ENCODE measurements around the gene KPNA4.
"Not testable (repeated sequence)": the region's sequence is repeated elsewhere in the genome, so short reads cannot be mapped to it uniquely, and the experiment has no call there.

Gene KPNA4

DNA sequence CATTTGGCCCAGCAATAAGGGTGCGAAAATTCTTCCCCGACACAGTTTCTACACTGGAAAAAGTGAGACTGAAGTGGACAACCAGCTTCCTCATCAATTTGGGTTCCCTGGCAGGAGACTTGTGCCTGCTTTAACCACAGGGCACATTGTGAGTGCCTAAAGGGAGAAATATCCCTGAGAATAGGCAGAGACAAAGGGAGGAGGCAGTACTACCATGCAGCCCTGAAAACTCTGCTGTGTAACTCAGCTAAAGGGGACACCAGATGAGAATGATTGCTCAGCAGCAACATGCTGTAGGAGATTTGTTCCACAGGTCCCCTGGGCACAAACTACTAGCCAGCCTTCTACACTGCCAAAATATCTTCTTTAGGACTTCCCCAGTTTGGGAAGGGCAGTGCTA lies 15.6 kb upstream of the KPNA4 start:
- no peak overlapping the region for H3K27ac Mint-ChIP-seq
- H3K4me1 Mint-ChIP-seq (ENCODE audit: low read depth) = no peaks in the 10 kb centered on the region
- H3K27me3 Mint-ChIP-seq (ENCODE audit: low read depth) = peaks cover 45% of the 10 kb centered on the region
- no peak overlapping the region for H3K4me3 Mint-ChIP-seq
- no peaks in the 10 kb centered on the region for H3K36me3 Mint-ChIP-seq (ENCODE audit: low read depth)
- H3K9me3 Mint-ChIP-seq = peaks cover 8% of the 10 kb centered on the region

DNA sequence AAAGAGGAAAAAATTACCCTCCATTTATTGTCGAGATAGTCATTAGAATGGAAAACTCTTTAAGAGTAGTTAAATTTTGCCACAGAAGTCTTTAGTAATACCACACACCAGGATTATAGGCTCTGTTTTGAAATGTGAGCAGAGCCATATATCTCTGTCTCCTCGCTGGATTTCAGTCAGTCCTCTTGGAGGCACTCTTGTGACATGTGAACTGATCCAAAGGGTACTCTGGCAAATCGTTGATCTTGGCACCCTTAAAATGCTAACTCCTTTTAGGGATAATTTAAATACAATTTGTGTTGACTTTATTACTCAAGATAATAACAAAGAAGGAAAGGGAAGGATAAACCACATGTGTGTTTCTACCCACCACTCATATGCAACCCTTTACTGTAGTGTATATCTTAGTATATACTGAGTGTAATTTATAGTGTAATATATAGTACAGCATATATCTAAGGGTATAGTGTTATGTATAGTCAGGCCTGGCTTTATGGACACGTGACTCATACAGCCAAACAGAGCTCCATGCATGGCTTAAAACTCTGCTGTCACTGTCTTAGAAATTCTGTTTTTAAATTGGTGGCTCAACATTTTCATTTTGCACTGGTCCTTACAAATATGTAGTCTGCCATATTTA lies 12.3 kb upstream of the KPNA4 start:
- Mint-ChIP-seq H3K27ac (no peak overlapping the region), H3K36me3 (ENCODE audit: low read depth) (no peaks in the 10 kb centered on the region), H3K4me1 (ENCODE audit: low read depth) (no peaks in the 10 kb centered on the region), H3K9me3 (peaks cover 8% of the 10 kb centered on the region), H3K27me3 (ENCODE audit: low read depth) (peaks cover 36% of the 10 kb centered on the region), H3K4me3 (no peak overlapping the region)

DNA sequence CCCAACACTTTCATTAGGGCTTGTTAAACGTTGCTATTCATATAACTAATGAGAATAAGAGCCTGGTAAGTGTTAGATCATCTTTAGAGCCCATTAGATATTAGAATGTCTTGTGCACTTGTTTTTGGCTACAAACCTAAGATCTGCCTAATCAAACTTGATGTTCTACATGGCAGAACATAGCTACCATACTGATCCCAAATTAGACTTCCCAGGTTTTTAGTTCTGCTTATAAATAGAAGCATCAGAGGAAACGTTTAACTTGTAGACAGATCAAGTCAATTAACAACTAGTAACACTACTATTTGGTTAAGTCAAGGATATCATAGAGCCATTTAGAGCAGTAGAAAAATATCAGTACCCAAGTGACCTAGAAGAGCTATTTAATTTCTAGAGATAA lies 11.7 kb upstream of the KPNA4 start:
- H3K4me1 Mint-ChIP-seq (ENCODE audit: low read depth) = no peaks in the 10 kb centered on the region
- H3K4me3 Mint-ChIP-seq = no peak overlapping the region
- H3K27ac Mint-ChIP-seq = no peak overlapping the region
- peaks cover 32% of the 10 kb centered on the region for H3K27me3 Mint-ChIP-seq (ENCODE audit: low read depth)
- no peaks in the 10 kb centered on the region for H3K36me3 Mint-ChIP-seq (ENCODE audit: low read depth)
- H3K9me3 Mint-ChIP-seq = peaks cover 8% of the 10 kb centered on the region

DNA sequence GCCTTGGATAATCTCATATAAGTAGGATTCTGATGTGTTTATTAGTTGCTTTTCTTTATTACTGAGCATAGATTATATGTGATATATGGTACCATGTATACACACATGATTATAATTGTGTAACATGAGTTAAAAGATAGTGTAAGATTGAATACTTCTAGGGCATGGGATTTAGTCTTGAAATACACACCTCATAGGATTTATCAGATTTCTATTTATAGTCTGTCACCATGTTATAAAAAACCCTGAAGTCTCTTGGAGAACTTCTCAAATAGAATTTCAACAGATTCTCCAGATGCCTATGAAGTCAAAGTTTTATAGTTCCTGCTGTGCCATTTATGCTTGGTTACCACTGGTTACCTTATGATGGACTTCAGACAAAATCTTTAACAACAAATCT lies 11.2 kb upstream of the KPNA4 start:
- peaks cover 27% of the 10 kb centered on the region for H3K27me3 Mint-ChIP-seq (ENCODE audit: low read depth)
- H3K9me3 Mint-ChIP-seq = peaks cover 5% of the 10 kb centered on the region
- no peak overlapping the region for H3K27ac Mint-ChIP-seq
- no peaks in the 10 kb centered on the region for H3K36me3 Mint-ChIP-seq (ENCODE audit: low read depth)
- H3K4me3 Mint-ChIP-seq = no peak overlapping the region
- H3K4me1 Mint-ChIP-seq (ENCODE audit: low read depth) = no peaks in the 10 kb centered on the region

GRCh38 chr3:160575589-160575988 lies 10.2 kb upstream of the KPNA4 start:
- no peak overlapping the region for H3K4me3 Mint-ChIP-seq
- no peaks in the 10 kb centered on the region for H3K4me1 Mint-ChIP-seq (ENCODE audit: low read depth)
- no peaks in the 10 kb centered on the region for H3K36me3 Mint-ChIP-seq (ENCODE audit: low read depth)
- H3K27me3 Mint-ChIP-seq (ENCODE audit: low read depth) = peaks cover 20% of the 10 kb centered on the region
- no peaks in the 10 kb centered on the region for H3K9me3 Mint-ChIP-seq
- no peak overlapping the region for H3K27ac Mint-ChIP-seq

DNA sequence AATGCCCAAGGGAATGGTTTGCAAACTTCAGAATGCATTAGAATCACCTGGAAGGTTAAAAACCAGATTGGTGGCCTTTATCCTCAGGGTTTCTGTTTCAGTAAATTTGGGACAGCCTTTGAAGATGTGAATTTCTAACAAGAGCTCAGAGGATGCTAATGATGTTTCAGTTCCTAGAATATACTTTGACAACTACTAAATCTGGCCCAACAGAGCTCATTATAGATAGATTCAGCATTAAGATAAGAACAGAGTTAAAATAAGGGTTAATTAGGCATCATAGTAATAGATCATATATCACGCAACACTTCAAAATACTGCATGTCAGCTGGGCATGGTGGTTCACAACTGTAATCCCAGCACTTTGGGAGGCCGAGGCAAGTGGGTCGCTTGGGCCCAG lies 9.3 kb upstream of the KPNA4 start:
- Mint-ChIP-seq H3K27ac (no peak overlapping the region), H3K4me1 (ENCODE audit: low read depth) (no peaks in the 10 kb centered on the region), H3K4me3 (no peak overlapping the region)

DNA sequence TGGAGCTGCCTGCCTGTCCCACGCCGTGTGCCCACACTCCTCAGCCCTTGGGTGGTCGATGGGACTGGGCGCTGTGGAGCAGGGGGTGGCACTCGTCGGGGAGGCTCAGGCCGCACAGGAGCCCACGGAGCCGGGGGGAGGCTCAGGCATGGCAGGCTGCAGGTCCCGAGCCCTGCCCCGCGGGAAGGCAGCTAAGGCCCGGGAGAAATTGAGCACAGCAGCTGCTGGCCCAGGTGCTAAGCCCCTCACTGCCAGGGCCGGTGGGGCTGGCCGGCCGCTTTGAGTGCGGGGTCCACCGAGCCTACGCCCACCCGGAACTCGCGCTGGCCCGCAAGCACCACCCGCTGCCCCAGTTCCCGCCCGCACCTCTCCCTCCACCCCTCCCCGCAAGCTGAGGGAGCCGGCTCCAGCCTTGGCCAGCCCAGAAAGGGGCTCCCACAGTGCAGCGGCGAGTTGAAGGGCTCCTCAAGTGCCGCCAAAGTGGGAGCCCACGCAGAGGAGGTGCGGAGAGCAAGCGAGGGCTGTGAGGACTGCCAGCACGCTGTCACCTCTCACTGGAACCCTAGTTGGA lies 8.7 kb upstream of the KPNA4 start:
- H3K4me1 Mint-ChIP-seq (ENCODE audit: low read depth); H3K36me3 Mint-ChIP-seq (ENCODE audit: low read depth); H3K4me3 Mint-ChIP-seq; H3K27ac Mint-ChIP-seq; H3K9me3 Mint-ChIP-seq: not testable (repeated sequence)
- H3K27me3 Mint-ChIP-seq (ENCODE audit: low read depth) = peaks cover 17% of the 10 kb centered on the region

More for the DNA sequence above, 9.3 kb upstream of the KPNA4 start:
- H3K36me3 Mint-ChIP-seq (ENCODE audit: low read depth) = no peaks in the 10 kb centered on the region
- no peaks in the 10 kb centered on the region for H3K9me3 Mint-ChIP-seq
- H3K27me3 Mint-ChIP-seq (ENCODE audit: low read depth) = peaks cover 17% of the 10 kb centered on the region

DNA sequence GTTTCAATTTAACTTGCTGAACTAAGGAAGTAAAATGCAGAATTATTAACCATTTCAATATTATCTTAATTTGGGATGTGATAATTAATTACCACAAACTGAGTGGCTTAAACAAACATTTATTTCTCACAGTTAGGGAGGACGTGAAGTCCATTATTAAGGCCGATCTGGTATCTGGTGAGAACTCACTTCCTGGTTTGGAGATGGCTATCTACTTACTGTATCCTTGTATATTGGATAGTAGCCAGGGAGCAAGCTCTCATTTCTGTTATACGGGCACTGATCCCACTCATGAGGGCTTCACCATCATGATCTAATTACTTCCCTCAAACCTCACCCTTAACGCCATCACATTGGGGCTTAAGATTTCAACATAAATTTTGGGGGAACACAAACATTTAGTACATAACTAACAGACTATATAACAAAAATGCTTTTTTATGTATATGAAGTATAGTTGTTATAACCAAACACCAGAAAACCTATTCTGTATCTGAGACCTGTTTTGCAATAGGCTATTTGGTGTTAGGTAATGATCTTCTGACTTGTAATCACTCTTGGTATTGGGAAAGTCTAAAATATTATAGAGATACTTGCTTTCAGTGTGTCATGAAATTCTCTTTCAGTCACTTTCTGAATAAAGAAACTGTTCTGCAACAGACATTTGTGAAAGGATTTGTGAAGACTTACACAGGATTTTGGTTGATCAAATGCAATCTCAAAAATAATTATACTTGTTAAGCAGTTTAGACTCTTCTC lies 4.7 kb upstream of the KPNA4 start:
- Mint-ChIP-seq H3K27me3 (ENCODE audit: low read depth) (no peaks in the 10 kb centered on the region), H3K27ac (no peak overlapping the region), H3K4me3 (no peak overlapping the region), H3K9me3 (no peaks in the 10 kb centered on the region), H3K4me1 (ENCODE audit: low read depth) (peaks cover 20% of the 10 kb centered on the region), H3K36me3 (ENCODE audit: low read depth) (peaks cover 7% of the 10 kb centered on the region)

GRCh38 chr3:160568989-160569388 lies 3.6 kb upstream of the KPNA4 start:
- no peak overlapping the region for H3K27ac Mint-ChIP-seq
- no peak overlapping the region for H3K4me3 Mint-ChIP-seq
- no peaks in the 10 kb centered on the region for H3K27me3 Mint-ChIP-seq (ENCODE audit: low read depth)
- H3K4me1 Mint-ChIP-seq (ENCODE audit: low read depth) = peaks cover 24% of the 10 kb centered on the region
- H3K9me3 Mint-ChIP-seq = no peaks in the 10 kb centered on the region
- peaks cover 7% of the 10 kb centered on the region for H3K36me3 Mint-ChIP-seq (ENCODE audit: low read depth)

- H3K9me3 Mint-ChIP-seq = no peaks in the 10 kb centered on the region
- H3K27ac Mint-ChIP-seq = no peak overlapping the region
- H3K36me3 Mint-ChIP-seq (ENCODE audit: low read depth) = peaks cover 13% of the 10 kb centered on the region
- no peaks in the 10 kb centered on the region for H3K27me3 Mint-ChIP-seq (ENCODE audit: low read depth)
- peak overlapping the region; percentile 13 for H3K4me3 Mint-ChIP-seq
- H3K4me1 Mint-ChIP-seq (ENCODE audit: low read depth) = peaks cover 33% of the 10 kb centered on the region
These were observed 2.4 kb upstream of the KPNA4 start for GRCh38 chr3:160567774-160568173.

GRCh38 chr3:160566499-160566898 lies 1.1 kb upstream of the KPNA4 start:
- Mint-ChIP-seq H3K4me1 (ENCODE audit: low read depth) (peaks cover 45% of the 10 kb centered on the region), H3K4me3 (peak overlapping the region; percentile 94), H3K36me3 (ENCODE audit: low read depth) (peaks cover 14% of the 10 kb centered on the region), H3K27me3 (ENCODE audit: low read depth) (no peaks in the 10 kb centered on the region), H3K9me3 (no peaks in the 10 kb centered on the region), H3K27ac (peak overlapping the region; percentile 59)

DNA sequence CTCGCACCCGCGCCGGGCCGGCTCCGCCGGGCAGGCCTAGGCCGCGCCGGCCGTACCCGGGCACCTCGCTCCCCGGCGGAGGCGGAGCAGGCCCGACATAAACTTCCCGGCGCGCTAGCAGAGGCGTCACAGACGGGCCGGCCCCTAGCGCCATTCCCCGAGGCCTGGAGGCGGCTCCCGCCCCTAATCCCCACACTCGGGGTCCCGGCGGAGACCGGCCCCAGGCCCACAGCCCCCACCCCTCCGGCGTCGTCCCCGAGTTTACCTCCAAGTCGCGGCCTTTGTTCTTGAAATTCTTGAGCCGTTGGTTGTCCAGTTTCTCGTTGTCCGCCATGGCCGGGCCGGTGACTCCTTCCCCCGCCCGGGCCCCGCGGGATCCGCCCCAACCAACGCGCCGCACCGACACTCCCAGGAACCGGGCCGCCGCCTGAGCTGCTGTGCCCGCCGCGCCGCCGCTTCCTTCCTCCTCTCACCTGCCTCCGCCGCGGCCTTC lies 376 bp downstream of the KPNA4 start:
- Mint-ChIP-seq H3K36me3 (ENCODE audit: low read depth) (peaks cover 14% of the 10 kb centered on the region), H3K27ac (peak overlapping the region; percentile 26), H3K27me3 (ENCODE audit: low read depth) (no peaks in the 10 kb centered on the region), H3K9me3 (no peaks in the 10 kb centered on the region), H3K4me3 (peak overlapping the region; percentile 94), H3K4me1 (ENCODE audit: low read depth) (peaks cover 49% of the 10 kb centered on the region)

DNA sequence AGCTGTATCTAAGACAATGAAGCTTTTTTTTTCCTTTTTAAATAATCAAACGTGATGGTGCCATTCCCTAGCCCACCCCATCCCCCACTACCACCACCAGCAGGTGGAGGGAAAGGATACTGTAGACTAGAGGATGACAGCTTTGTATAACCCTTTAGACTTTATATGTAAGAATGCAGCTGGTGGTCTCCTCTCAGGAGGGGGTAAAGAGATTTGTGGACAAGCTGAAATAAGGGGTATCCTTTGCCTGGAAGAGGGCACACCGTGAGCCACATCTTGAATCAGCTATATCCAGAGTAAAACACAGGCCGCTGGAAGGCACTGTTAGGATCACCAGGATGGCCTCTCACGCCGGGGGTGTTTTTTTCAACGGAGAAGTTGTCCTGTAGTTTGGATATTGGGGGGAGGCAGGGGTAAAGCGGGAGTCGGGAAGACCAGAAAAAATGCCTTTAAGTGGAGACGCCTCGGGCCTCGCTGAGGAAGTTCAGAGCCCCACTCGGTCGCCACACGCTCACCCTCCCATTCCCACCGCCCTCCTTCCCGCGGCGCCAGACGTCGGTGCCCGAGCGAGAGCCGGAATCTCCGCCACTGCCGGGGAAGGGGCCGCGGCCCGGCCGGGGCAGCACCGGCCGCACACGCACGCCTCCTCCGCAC lies 986 bp downstream of the KPNA4 start:
- Mint-ChIP-seq H3K4me1 (ENCODE audit: low read depth) (peaks cover 49% of the 10 kb centered on the region), H3K4me3 (peak overlapping the region; percentile 93), H3K9me3 (no peaks in the 10 kb centered on the region), H3K27me3 (ENCODE audit: low read depth) (no peaks in the 10 kb centered on the region), H3K36me3 (ENCODE audit: low read depth) (peaks cover 14% of the 10 kb centered on the region), H3K27ac (peak overlapping the region; percentile 90)

GRCh38 chr3:160562952-160563351 lies 2.4 kb downstream of the KPNA4 start:
- H3K27me3 Mint-ChIP-seq (ENCODE audit: low read depth) = no peaks in the 10 kb centered on the region
- peak overlapping the region; percentile 93 for H3K4me3 Mint-ChIP-seq
- peaks cover 48% of the 10 kb centered on the region for H3K4me1 Mint-ChIP-seq (ENCODE audit: low read depth)
- no peaks in the 10 kb centered on the region for H3K9me3 Mint-ChIP-seq
- peaks cover 9% of the 10 kb centered on the region for H3K36me3 Mint-ChIP-seq (ENCODE audit: low read depth)
- no peak overlapping the region for H3K27ac Mint-ChIP-seq
